GM06990 (cell line): ENCODE data around the gene CORO2B.

ENCODE experiments used
- DNase-seq: peaks from one replicate; pipeline ENCODE4 v3.0.0-alpha.2; 2011; ENCODE audit not compliant: insufficient read length; ENCODE audit errors: extremely low read depth
- H3K27me3 ChIP-seq: replicated peaks from 2 replicates; pipeline ENCODE4 v1.6.0; 2011; ENCODE audit warnings: low read length; ENCODE audit not compliant: control insufficient read depth, insufficient read depth
- H3K36me3 ChIP-seq: 2 replicates; pipeline ENCODE4 v1.5.1; 2011; ENCODE audit warnings: low read length; ENCODE audit not compliant: control insufficient read depth, insufficient read depth
- H3K4me3 ChIP-seq: replicated peaks from 2 replicates; pipeline ENCODE4 v1.5.1; 2011; ENCODE audit warnings: low read depth, mild to moderate bottlenecking, control low read depth, low read length
- CTCF ChIP-seq: IDR thresholded peaks from 2 replicates; pipeline ENCODE4 v1.5.1; 2011; ENCODE audit warnings: low read length, control low read depth, mild to moderate bottlenecking, inconsistent platforms; ENCODE audit not compliant: insufficient read depth, poor library complexity, severe bottlenecking

Gene CORO2B

DNA sequence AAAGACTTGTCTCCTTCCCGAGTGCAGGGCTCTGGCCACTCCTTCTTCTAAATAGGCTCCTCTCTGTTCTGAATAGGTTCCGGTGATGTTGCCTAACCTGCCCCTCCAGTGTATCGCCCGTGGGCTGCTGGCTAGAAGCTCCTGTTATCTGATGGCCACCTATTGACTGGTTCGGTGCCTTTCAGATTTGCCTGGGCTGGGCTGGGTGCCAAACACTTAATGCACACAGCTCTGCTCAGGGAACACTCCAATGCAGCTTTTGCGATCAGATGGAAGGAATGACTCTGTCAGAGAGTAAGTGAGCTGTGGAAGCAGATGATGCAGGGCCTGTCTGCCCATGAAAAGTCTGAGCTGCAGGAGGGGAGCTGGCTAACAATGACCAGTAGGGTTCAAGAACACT is 112.9 kb downstream of the CORO2B start:
- Histone ChIP-seq H3K4me3 (no peak overlapping the region), H3K36me3 (no peaks in the 10 kb centered on the region), H3K27me3 (no peaks in the 10 kb centered on the region; the same call in 1 of the 2 replicates)
- DNase-seq = no peak
- no peak for TF ChIP-seq CTCF

DNA sequence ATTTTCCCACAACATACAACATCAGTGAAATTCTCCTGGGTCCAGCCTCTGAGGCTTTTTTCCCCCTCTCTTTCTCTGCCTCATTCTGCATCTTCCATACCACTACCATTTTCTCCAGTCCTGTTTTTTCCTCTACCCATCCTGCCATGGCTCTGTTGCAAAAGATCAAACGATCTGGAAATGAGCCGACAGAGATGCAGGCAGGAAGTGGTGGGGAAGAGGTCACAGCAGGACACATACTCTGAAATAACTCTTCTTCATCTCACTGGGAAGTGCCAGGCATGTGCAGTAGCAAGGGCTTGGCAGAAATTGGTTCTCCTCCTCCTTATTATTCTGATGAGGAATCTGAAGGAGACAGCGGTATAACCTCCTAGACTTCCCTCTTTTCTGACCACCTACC is 114.3 kb downstream of the CORO2B start:
- DNase-seq = no peak
- H3K27me3 ChIP-seq = no peaks in the 10 kb centered on the region; the same call in 1 of the 2 replicates
- TF ChIP-seq CTCF = no peak
- no peak overlapping the region for H3K4me3 ChIP-seq
- no peaks in the 10 kb centered on the region for H3K36me3 ChIP-seq

DNA sequence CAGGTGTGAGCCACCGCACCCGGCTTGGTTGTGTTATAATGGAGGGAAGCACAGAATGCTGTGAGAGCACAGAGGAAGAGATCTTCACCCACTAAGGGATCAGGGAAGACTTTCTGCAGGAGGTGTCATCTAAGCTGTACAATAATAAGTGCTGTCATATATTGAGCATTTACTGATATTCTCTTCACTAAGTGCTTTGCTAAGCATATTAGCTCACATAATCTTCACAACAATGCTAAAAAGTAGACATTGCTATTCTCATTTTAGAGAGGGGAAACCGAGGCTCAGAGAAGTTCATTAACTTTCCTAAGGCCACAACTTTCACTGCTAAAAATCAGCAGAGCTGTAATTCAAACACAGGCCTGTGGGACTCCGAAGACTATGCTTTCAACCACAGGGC is 115.3 kb downstream of the CORO2B start:
- no peak for TF ChIP-seq CTCF
- H3K4me3 ChIP-seq = no peak overlapping the region
- DNase-seq = no peak
- H3K36me3 ChIP-seq = no peaks in the 10 kb centered on the region
- H3K27me3 ChIP-seq = no peaks in the 10 kb centered on the region; the same call in 1 of the 2 replicates

DNA sequence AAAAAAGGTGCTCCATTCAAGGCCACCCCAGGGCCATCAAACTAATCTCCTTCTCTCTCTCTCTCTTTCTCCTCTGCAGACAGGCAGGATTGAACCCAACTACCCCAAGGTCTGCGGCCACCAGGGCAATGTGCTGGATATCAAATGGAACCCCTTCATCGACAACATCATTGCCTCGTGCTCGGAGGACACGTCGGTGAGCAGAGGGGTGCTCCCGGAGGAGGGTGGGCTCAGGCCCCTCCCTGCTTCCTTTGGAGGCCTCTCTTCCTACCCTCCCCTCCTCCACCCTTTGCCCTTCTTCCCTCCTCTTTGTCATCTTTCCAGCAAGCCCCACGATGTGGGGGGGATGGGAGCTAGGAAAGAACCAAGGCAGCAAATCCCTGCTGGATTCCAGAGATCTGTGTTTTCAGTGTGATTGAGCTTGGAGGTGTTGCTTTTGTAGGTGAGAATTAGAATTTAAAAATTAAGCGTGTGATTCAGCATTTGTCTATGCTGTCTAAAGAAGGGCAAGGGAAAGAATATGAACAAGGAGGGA is 116.3 kb downstream of the CORO2B start:
- Histone ChIP-seq H3K27me3 (no peaks in the 10 kb centered on the region; the same call in 1 of the 2 replicates), H3K4me3 (no peak overlapping the region), H3K36me3 (no peaks in the 10 kb centered on the region)
- no peak for TF ChIP-seq CTCF
- DNase-seq = no peak

- Histone ChIP-seq H3K27me3 (no peaks in the 10 kb centered on the region; the same call in 1 of the 2 replicates), H3K36me3 (no peaks in the 10 kb centered on the region), H3K4me3 (no peak overlapping the region)
- DNase-seq = no peak
- TF ChIP-seq CTCF = no peak
These were observed 117.9 kb downstream of the CORO2B start for GRCh38 chr15:68696414-68697363.
